ENCODE results near the gene KLHDC7B.

The KLHDC7B gene
- 3.2 to 6.6 (median 4.2) reads per million in 4 experiments for total RNA-seq

GRCh38 chr22:50545522-50546325, at the start of gene KLHDC7B:
Gene KLHDC7B (plus strand): TSS chr22:50545899. CDS start chr22:50546244, 345 bp downstream.
- no peak for DNase-seq

- DNase-seq: no peak
Observed at GRCh38 chr22:50497093-50497492, 48.6 kb upstream of the KLHDC7B start.

GRCh38 chr22:50498322-50498890, 47.3 kb upstream of the KLHDC7B start:
- DNase-seq: peak; percentile 48

- DNase-seq: no peak
Observed at GRCh38 chr22:50500452-50500851, 45.2 kb upstream of the KLHDC7B start.

GRCh38 chr22:50502096-50502495, 43.6 kb upstream of the KLHDC7B start:
- no peak for DNase-seq

- DNase-seq: no peak
Observed at GRCh38 chr22:50502628-50503474, 42.8 kb upstream of the KLHDC7B start.

GRCh38 chr22:50503475-50504145, 42.1 kb upstream of the KLHDC7B start:
- no peak for DNase-seq

GRCh38 chr22:50504369-50505211, 41.1 kb upstream of the KLHDC7B start:
- DNase-seq: no peak

GRCh38 chr22:50505276-50505775, 40.4 kb upstream of the KLHDC7B start:
- DNase-seq: no peak

- no peak for DNase-seq
Observed at GRCh38 chr22:50505776-50506610, 39.7 kb upstream of the KLHDC7B start.

GRCh38 chr22:50506611-50507420, 38.9 kb upstream of the KLHDC7B start:
- no peak for DNase-seq

GRCh38 chr22:50507421-50507990, 38.2 kb upstream of the KLHDC7B start, which contains the start of gene LMF2:
Gene LMF2 (minus strand): TSS chr22:50507702. CDS start chr22:50507675, 27 bp downstream.
- DNase-seq: peak; percentile 100

- DNase-seq: peak; percentile 100
Observed at GRCh38 chr22:50507991-50508884, 37.5 kb upstream of the KLHDC7B start, which contains the start of gene NCAPH2. Gene NCAPH2 (plus strand): TSS chr22:50508224. CDS start chr22:50508338, 114 bp downstream.

GRCh38 chr22:50508897-50509296, 36.8 kb upstream of the KLHDC7B start:
- no peak for DNase-seq

- no peak for DNase-seq
Observed at GRCh38 chr22:50513175-50513574, 32.5 kb upstream of the KLHDC7B start.

- no peak for DNase-seq
Observed at GRCh38 chr22:50516068-50516467, 29.6 kb upstream of the KLHDC7B start.

GRCh38 chr22:50516891-50517290, 28.8 kb upstream of the KLHDC7B start:
- DNase-seq: no peak
